HepG2 (cell line): ENCODE measurements around the gene ZNF148. TPM values are rescaled to one million over a fixed set of nuclear protein-coding genes. Genes with fewer than 3 reads are reported as not detected.
A peak's percentile ranks its signal among the peaks of the same experiment; 100 is the strongest.

Experiments
- ARID3A ChIP-seq: IDR thresholded peaks from 2 replicates; pipeline ENCODE4 v1.6.1; 2012; ENCODE audit warnings: low read depth, low read length, improper control_type of control experiment
- ATF1 ChIP-seq: IDR thresholded peaks from 2 replicates; pipeline ENCODE4 v1.6.1; 2016; ENCODE audit warnings: mild to moderate bottlenecking, control low read depth
- EP300 ChIP-seq, 3 experiments: sonication (generic) in 1 of 3; formaldehyde crosslinking in 1 of 3; IDR thresholded peaks; 2 replicates each; pipeline versions ENCODE4 v1.5.1 to v1.6.1; 2011 to 2020; ENCODE audit warnings: low read depth in 2 of 3, low read length in 2 of 3, borderline replicate concordance in 1 of 3, improper control_type of control experiment in 1 of 3, mild to moderate bottlenecking in 1 of 3, missing genetic modification reagents in 1 of 3, moderate library complexity in 1 of 3
- IRF9 ChIP-seq: sonication (generic); formaldehyde crosslinking; IDR thresholded peaks from 2 replicates; pipeline ENCODE4 v1.8.0; 2022; ENCODE audit warnings: missing genetic modification reagents, mild to moderate bottlenecking, borderline replicate concordance
- KDM5A ChIP-seq: fragments of 200-600 bp; sonication (generic); IDR thresholded peaks from 2 replicates; pipeline ENCODE4 v1.7.0; 2018; ENCODE audit warnings: antibody characterized with exemption, mild to moderate bottlenecking, low read length, borderline replicate concordance
- KLF11 ChIP-seq: IDR thresholded peaks from 2 replicates; pipeline ENCODE4 v1.6.1; 2016; ENCODE audit warnings: missing compliant biosample characterization
- MIER3 ChIP-seq: IDR thresholded peaks from 2 replicates; pipeline ENCODE4 v1.6.1; 2016; ENCODE audit warnings: missing compliant biosample characterization, borderline replicate concordance
- MYPOP ChIP-seq: sonication (generic); formaldehyde crosslinking; IDR thresholded peaks from 2 replicates; pipeline ENCODE4 v1.8.1; 2023; ENCODE audit warnings: mild to moderate bottlenecking, moderate library complexity, missing genetic modification reagents
- RELA ChIP-seq: sonication (generic); formaldehyde crosslinking; IDR thresholded peaks from 2 replicates; pipeline ENCODE4 v1.4.0; 2020; ENCODE audit warnings: missing genetic modification reagents
- SSRP1 ChIP-seq: IDR thresholded peaks from 2 replicates; pipeline ENCODE4 v1.6.1; 2016; ENCODE audit warnings: control low read depth
- STAG1 ChIP-seq: sonication (generic); formaldehyde crosslinking; IDR thresholded peaks from 2 replicates; pipeline ENCODE4 v1.4.0; 2020; ENCODE audit warnings: missing genetic modification reagents
- TBX3 ChIP-seq: fragments of 450-650 bp; IDR thresholded peaks from 2 replicates; pipeline ENCODE4 v1.6.1; 2017; ENCODE audit warnings: antibody characterized with exemption, mild to moderate bottlenecking, inconsistent platforms, borderline replicate concordance
- TSC22D2 ChIP-seq: sonication (generic); formaldehyde crosslinking; IDR thresholded peaks from 2 replicates; pipeline ENCODE4 v1.5.1; 2020; ENCODE audit warnings: missing genetic modification reagents, mild to moderate bottlenecking, borderline replicate concordance
- YEATS4 ChIP-seq: sonication (generic); formaldehyde crosslinking; IDR thresholded peaks from 2 replicates; pipeline ENCODE4 v1.4.0; 2020; ENCODE audit warnings: missing genetic modification reagents, borderline replicate concordance
- ZBTB21 ChIP-seq: sonication (generic); formaldehyde crosslinking; IDR thresholded peaks from 2 replicates; pipeline ENCODE4 v1.4.0; 2020; ENCODE audit warnings: missing genetic modification reagents
- ZNF260 ChIP-seq: sonication (generic); formaldehyde crosslinking; IDR thresholded peaks from 2 replicates; pipeline ENCODE4 v1.4.0; 2020; ENCODE audit warnings: missing genetic modification reagents, low read depth, mild to moderate bottlenecking, borderline replicate concordance
- ZNF547 ChIP-seq: sonication (generic); formaldehyde crosslinking; IDR thresholded peaks from 2 replicates; pipeline ENCODE4 v1.5.1; 2020; ENCODE audit warnings: mild to moderate bottlenecking, missing genetic modification reagents
- ZNF614 ChIP-seq: IDR thresholded peaks from 2 replicates; pipeline ENCODE4 v1.6.1; 2018; ENCODE audit warnings: missing biosample characterization, missing genetic modification reagents, inconsistent platforms, borderline replicate concordance
- ZSCAN31 ChIP-seq: sonication (generic); formaldehyde crosslinking; IDR thresholded peaks from 2 replicates; pipeline ENCODE4 v1.5.0; 2020; ENCODE audit warnings: low read depth, mild to moderate bottlenecking, missing genetic modification reagents
- polyA plus RNA-seq, 8 experiments: library from polyadenylated mRNA; depleted of rRNA in 3 of 8; stranded (reverse) in 7 of 8; unstranded in 1 of 8; fragments of >200 nt; fragmentation: Illumina TruSeq in 4 of 8; extraction: Trizol in 4 of 8; gene quantifications; 2 replicates each; pipeline versions ENCODE4 v1.2.1 to v1.2.3, GENCODE V29; 2011 to 2016; ENCODE audit warnings: low read depth in 4 of 8, missing spikeins in 1 of 8, mixed read lengths in 1 of 8; ENCODE audit not compliant: insufficient read depth in 1 of 8
- total RNA-seq, 5 experiments: library from RNA; depleted of rRNA; stranded (reverse); fragments of >200 nt; fragmentation: Illumina TruSeq; extraction: Trizol; gene quantifications; 2 replicates each; pipeline ENCODE4 v1.2.3, GENCODE V29; 2016; ENCODE audit warnings: low read depth in 1 of 5

Gene ZNF148
- total and polyA plus RNA-seq, 2 of the 13 experiments (the other 11 are each of a cell fraction or from before 2014, with no cell fraction given) = 10.6 to 36.1 TPM

- TF ChIP-seq IRF9 (CRISPR knock-in tag) = peak; percentile 75; the same call in 1 of the 2 replicates
- TF ChIP-seq ZSCAN31 (CRISPR knock-in tag) = peak; percentile 84; the same call in 1 of the 2 replicates
- TF ChIP-seq SSRP1 (CRISPR knock-in tag) = no peak
- 0 out of 2 replicates have a peak, but pooled peaks have one; percentile 32 for TF ChIP-seq ARID3A
- peak; percentile 42; the same call in 1 of the 2 replicates for TF ChIP-seq KDM5A
- 0 out of 2 replicates have a peak, but pooled peaks have one; percentile 54 for TF ChIP-seq KLF11 (CRISPR knock-in tag)
- TF ChIP-seq TSC22D2 (CRISPR knock-in tag) = peak; percentile 62; the same call in 1 of the 2 replicates
- 0 out of 2 replicates have a peak, but pooled peaks have one; percentile 62 for TF ChIP-seq ZNF614 (CRISPR knock-in tag)
- TF ChIP-seq MIER3 (CRISPR knock-in tag) = peak; percentile 93
- TF ChIP-seq MYPOP (CRISPR knock-in tag) = no peak
- no peak for TF ChIP-seq STAG1 (CRISPR knock-in tag)
- peak; percentile 56; the same call in 1 of the 2 replicates for TF ChIP-seq YEATS4 (CRISPR knock-in tag)
- TF ChIP-seq RELA (CRISPR knock-in tag) = 0 out of 2 replicates have a peak, but pooled peaks have one; percentile 57
- peak; percentile 53 for TF ChIP-seq ZNF547 (CRISPR knock-in tag)
- TF ChIP-seq ZBTB21 = no peak
- no peak for TF ChIP-seq ATF1 (CRISPR knock-in tag)
- peak; percentile 27; the same call in 1 of the 2 replicates for TF ChIP-seq TBX3
- no peak for TF ChIP-seq ZNF260 (CRISPR knock-in tag)
- TF ChIP-seq EP300 (IDR thresholded peaks at IDR 0.05; ENCODE audit: low read depth in 2 of 2, low read length in 2 of 2) = peak; percentile 52 to 63
- no peak; the same call in 1 of the 2 replicates for TF ChIP-seq EP300 (CRISPR knock-in tag; IDR thresholded peaks at IDR 0.05; ENCODE audit: borderline replicate concordance)
Observed at GRCh38 chr3:125374996-125375941, at the start of gene ZNF148 (continued).
